Chondrocyte (in vitro differentiated cells): ENCODE measurements around the gene IST1. TPM values are rescaled to one million over a fixed set of nuclear protein-coding genes. Genes with fewer than 3 reads are reported as not detected.

Experiments used
- DNase-seq: peaks from one replicate; pipeline ENCODE4 v3.0.0; 2021; ENCODE audit warnings: mixed read lengths, low spot score
- H3K27ac Mint-ChIP-seq: one replicate; pipeline ENCODE4 v1.8.0; 2021; ENCODE audit warnings: mild to moderate bottlenecking, moderate library complexity, mixed read lengths; ENCODE audit not compliant: unreplicated experiment
- H3K27me3 Mint-ChIP-seq: 2 replicates; pipeline ENCODE4 v1.8.0; 2021; ENCODE audit warnings: low read depth, mixed read lengths
- H3K36me3 Mint-ChIP-seq: 2 replicates; pipeline ENCODE4 v1.8.0; 2021; ENCODE audit warnings: low read depth, mixed read lengths
- H3K4me1 Mint-ChIP-seq: 2 replicates; pipeline ENCODE4 v1.8.0; 2021; ENCODE audit warnings: low read depth, mild to moderate bottlenecking, mixed read lengths
- H3K4me3 Mint-ChIP-seq: one replicate; pipeline ENCODE4 v1.8.0; 2021; ENCODE audit warnings: mild to moderate bottlenecking, moderate library complexity, mixed read lengths; ENCODE audit not compliant: unreplicated experiment
- H3K9me3 Mint-ChIP-seq: 2 replicates; pipeline ENCODE4 v1.8.0; 2021; ENCODE audit warnings: low read depth, mixed read lengths
- CTCF ChIP-seq: fragments of 200-600 bp; sonication (generic); IDR thresholded peaks from 2 replicates; pipeline ENCODE4 v1.5.0; 2021; ENCODE audit warnings: antibody characterized with exemption, mild to moderate bottlenecking, moderate library complexity
- total RNA-seq: library from RNA; stranded (reverse); gene quantifications from 3 replicates; pipeline ENCODE4 v1.2.1, GENCODE V29; 2021

The IST1 gene
- total RNA-seq, 1 donor from 2014 or later, result 172 TPM

DNA sequence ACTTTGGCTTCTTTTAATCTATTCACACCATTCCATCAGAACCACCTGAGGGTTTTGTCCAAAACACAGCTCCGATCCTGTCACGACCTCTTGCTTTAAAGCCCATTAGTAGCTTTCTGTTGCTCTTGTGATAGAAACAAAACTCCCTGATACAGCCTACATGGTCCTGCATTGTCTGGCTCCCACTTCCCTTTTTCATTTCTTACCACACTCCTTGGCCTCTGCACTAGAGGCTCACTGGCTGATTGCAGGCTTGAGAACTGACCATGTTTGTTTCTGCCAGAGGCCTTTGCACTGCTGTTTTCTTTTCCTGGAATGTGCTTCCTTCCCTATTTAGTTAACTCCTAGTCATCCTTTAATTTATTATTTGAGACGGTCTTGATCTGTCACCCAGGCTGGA lies 23.7 kb downstream of the IST1 start:
- TF ChIP-seq CTCF, result no peak
- Mint-ChIP-seq H3K27me3 (no peaks in the 10 kb centered on the region), H3K4me1 (peaks cover 47% of the 10 kb centered on the region), H3K27ac (peak overlapping the region; percentile 37), H3K9me3 (no peaks in the 10 kb centered on the region), H3K4me3 (no peak overlapping the region), H3K36me3 (peaks cover 52% of the 10 kb centered on the region)
- DNase-seq, result no peak

- TF ChIP-seq CTCF, result no peak
- no peaks in the 10 kb centered on the region for H3K9me3 Mint-ChIP-seq
- DNase-seq, result no peak
- no peaks in the 10 kb centered on the region for H3K27me3 Mint-ChIP-seq
- peaks cover 58% of the 10 kb centered on the region for H3K36me3 Mint-ChIP-seq
- H3K4me1 Mint-ChIP-seq, result peaks cover 42% of the 10 kb centered on the region
- H3K27ac Mint-ChIP-seq, result no peak overlapping the region
- no peak overlapping the region for H3K4me3 Mint-ChIP-seq
Measured at GRCh38 chr16:71920658-71921057, 25.3 kb downstream of the IST1 start.

DNA sequence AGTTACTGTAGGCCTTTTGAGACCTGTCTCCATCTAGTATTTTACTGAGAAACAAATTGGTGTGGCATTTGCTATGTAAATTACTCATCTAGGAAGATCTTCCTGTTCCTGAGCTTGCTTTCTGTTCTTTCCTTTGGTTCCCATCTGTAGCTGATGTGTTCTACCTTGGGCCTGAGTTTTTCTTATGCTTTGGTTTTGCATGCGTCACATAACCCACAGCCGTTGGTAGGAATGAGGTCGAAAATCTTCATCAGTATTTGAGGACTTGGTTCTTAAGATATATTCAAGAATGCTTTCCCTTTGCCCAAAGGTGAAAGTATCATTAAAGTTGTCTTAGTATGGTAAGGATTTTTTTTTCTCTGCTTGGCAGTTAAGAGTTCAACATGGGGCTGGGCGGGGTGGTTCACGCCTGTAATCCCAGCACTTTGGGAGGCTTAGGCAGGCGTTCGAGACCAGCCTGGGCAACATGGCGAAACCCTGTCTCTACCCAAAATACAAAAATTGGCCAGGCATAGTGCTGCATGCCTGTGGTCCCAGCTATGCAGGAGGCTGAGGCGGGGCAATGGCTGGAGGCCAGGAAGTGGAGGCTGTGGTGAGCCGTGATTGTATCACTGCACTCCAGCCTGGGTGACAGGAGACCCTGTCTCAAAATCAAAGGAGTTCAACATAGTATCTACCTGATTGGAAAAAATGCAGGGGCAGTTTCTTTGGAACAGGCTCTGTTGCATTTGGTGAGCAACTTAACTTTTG lies 28.8 kb downstream of the IST1 start:
- peak overlapping the region; percentile 3 for H3K27ac Mint-ChIP-seq
- DNase-seq, result no peak
- no peak overlapping the region for H3K4me3 Mint-ChIP-seq
- H3K36me3 Mint-ChIP-seq, result peaks cover 53% of the 10 kb centered on the region
- no peak for TF ChIP-seq CTCF
- no peaks in the 10 kb centered on the region for H3K27me3 Mint-ChIP-seq
- no peaks in the 10 kb centered on the region for H3K9me3 Mint-ChIP-seq
- H3K4me1 Mint-ChIP-seq, result peaks cover 39% of the 10 kb centered on the region

DNA sequence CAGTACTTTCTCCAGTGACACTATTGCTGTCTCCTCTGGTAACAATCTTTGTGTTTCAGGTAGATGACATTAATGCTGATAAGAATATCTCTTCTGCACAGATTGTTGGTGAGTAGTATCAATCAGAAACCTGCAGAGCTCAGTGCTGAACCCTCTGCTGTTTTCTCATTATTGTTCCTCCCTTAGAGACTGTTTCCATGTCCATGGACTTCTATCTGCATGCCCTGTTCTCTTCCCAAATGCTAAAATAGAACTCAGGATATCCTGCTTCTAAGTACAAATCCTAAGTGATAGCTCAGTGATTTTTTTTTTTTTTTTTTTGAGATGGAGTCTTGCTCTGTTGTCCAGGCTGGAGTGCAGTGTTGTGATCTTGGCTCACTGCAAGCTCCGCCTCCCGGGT lies 29.4 kb downstream of the IST1 start:
- Mint-ChIP-seq H3K9me3 (no peaks in the 10 kb centered on the region), H3K36me3 (peaks cover 51% of the 10 kb centered on the region), H3K4me3 (no peak overlapping the region), H3K4me1 (peaks cover 42% of the 10 kb centered on the region), H3K27me3 (no peaks in the 10 kb centered on the region), H3K27ac (no peak overlapping the region)
- DNase-seq, result no peak
- TF ChIP-seq CTCF, result no peak

- H3K9me3 Mint-ChIP-seq, result no peaks in the 10 kb centered on the region
- no peak overlapping the region for H3K4me3 Mint-ChIP-seq
- no peaks in the 10 kb centered on the region for H3K27me3 Mint-ChIP-seq
- H3K4me1 Mint-ChIP-seq, result peaks cover 49% of the 10 kb centered on the region
- H3K27ac Mint-ChIP-seq, result peak overlapping the region; percentile 87
- TF ChIP-seq CTCF, result no peak
- peaks cover 39% of the 10 kb centered on the region for H3K36me3 Mint-ChIP-seq
- DNase-seq, result no peak
Measured at GRCh38 chr16:71927383-71927782, 32.1 kb downstream of the IST1 start.
